GM19023 (cell line): Measurements from ENCODE around the gene SPOCK1.

Source experiments
- ATAC-seq: cut with Tn5 transposase; IDR thresholded peaks from one replicate; pipeline ENCODE4 v1.9.1; 2021; ENCODE audit warnings: mild to moderate bottlenecking, moderate library complexity; ENCODE audit not compliant: unreplicated experiment

The SPOCK1 gene

DNA sequence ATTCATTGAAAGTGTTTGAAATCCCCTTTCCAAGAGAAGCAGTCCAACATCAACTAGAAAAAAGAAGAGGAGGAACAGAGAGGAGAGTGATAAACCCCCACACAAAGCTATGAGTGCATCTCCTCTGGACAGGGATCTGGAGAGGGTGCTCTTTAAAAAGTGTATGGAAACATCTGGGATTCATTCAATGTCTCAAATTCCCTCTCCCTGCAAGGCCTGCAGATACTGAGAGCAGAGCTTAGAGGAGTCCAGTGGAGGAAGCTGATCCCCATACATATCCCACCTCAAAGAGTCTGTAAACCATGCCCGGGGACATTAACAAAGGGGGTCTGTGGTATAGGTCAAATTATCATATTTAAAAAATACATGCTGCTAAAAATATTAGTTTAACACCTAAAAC lies 2.2 kb downstream of the SPOCK1 start:
- ATAC-seq = no peak

DNA sequence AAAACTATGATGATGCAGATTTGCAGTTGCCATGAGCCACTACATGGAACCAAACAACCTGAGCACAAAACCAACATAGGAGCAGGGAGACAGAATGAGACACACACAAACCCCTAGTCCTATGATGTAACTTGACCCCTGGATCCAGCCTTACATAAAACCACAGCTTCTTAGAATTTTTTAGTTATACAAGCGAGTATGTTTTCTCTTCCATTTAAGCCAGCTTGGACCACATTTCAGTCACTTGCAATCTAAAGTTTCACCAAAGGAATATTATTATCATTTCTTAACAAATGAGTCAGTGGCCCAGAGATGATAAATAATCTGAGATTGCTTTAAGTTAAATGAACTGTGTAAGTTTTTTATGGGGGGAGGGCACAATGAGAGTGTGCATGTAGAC lies 6.8 kb downstream of the SPOCK1 start:
- ATAC-seq = no peak

- no peak for ATAC-seq
These were observed 8.0 kb downstream of the SPOCK1 start for GRCh38 chr5:137491121-137491520.

DNA sequence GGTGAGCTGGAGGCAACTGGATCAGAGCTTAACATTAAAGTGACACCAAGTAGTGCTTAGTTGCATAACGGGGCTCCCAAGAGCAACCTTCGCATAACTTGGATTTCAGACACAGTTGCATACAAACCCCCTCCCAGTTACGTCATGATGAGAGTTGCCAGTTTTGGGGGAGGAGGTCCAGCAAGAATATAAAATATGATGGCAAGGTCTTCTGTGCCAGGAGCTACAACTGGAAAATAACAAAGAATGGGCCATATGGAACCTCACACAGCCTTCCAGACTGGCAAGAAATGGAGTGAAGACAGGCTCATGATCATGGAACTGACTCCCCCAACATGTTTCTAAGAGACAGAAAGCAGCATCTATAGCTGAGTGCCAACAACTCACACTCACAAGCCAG lies 8.5 kb downstream of the SPOCK1 start:
- ATAC-seq = no peak

DNA sequence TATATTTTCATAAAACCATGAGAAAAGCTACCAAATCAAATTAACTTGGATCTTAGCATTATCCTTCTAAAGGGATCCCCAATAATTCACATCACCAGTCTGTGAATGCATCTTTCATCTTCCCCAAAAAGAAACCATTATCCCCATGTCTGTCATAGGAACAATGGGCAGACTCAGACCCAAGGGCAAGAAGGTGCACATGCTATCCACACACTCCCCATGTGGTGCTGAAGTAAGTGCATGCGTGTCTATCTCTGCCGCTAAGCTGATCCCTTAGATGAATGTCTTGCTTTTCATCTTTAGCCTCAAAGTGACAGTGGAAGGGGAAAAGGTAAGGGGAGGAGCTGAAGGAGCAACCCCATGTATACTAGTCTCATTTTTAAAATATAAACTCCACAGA lies 10.2 kb downstream of the SPOCK1 start:
- ATAC-seq = no peak

DNA sequence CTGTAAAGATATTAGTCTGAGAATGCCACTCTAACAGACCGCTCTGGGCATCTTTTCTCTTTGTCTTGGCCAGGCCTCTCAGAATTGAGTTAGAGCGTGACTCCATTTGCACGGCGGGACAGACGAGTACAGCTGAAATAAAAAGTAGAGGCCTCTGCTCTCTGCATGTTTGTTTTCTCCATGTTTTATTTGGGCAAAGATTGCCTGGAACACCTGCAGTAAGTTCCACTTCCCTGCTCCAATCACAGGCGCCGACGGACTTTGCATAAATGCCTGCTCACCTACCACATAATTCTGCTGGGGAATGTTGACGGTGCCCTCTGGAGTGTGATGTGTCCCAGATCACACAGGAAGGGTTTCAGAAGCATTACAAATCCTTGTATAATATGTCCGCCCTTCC lies 10.6 kb downstream of the SPOCK1 start:
- no peak for ATAC-seq

- ATAC-seq = no peak
These were observed 11.5 kb downstream of the SPOCK1 start for GRCh38 chr5:137487600-137487999.

DNA sequence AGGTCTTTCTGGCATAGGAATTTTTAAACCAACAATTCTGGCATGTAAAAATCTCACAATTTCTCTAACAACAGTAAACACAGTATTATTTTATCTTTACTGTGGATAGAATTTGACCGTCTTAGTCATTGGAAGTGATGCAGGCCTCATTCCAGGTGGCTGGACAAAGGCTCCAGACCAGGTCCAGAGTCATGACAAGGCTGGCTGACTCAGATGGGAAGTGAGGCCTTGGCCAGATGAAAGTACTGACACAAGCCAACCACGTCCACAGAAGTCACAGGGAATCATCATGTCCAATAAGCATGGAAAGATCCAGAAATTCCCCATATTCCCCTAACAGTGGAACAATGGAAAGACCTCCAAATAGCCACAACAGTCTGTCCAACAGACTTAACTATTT lies 12.4 kb downstream of the SPOCK1 start:
- no peak for ATAC-seq

- no peak for ATAC-seq
These were observed 17.5 kb downstream of the SPOCK1 start for GRCh38 chr5:137481596-137481995.

DNA sequence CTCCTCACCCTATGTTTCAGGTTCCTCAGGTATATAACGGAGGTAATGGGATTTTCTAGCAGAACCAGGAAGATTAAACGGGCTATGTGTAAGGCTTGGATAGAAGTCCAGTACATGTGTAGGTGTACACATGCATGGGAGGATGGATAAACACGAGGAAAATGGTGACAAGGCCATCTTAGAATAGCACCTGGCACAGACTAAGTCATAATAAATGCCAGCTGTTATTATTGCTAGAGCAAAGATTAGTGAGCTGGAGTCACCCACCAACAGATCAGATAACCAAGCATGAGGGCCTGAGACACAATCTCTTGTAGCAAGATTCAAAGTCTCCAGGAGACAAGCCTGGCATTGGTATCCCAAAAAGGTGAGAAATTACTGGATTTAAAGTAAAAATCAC lies 21.1 kb downstream of the SPOCK1 start:
- no peak for ATAC-seq

DNA sequence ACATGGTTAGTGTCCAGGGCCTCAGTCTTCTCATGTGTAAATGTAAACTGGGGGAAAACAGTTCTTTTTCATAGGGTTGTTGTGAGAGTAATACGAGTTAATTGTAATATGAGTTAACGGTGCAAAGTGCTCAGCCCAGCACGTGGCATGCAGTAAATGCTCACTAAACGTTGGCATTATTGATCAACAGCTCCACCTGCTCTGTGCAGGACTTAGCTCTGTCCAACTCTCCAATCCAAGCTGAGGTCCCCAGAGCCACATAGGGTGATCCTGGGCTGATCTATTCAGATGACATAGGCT lies 28.3 kb downstream of the SPOCK1 start:
- ATAC-seq = no peak

GRCh38 chr5:137470111-137470920 lies 28.8 kb downstream of the SPOCK1 start:
- no peak for ATAC-seq

GRCh38 chr5:137466889-137467288 lies 32.2 kb downstream of the SPOCK1 start:
- ATAC-seq = no peak

GRCh38 chr5:137465930-137466329 lies 33.2 kb downstream of the SPOCK1 start:
- no peak for ATAC-seq

DNA sequence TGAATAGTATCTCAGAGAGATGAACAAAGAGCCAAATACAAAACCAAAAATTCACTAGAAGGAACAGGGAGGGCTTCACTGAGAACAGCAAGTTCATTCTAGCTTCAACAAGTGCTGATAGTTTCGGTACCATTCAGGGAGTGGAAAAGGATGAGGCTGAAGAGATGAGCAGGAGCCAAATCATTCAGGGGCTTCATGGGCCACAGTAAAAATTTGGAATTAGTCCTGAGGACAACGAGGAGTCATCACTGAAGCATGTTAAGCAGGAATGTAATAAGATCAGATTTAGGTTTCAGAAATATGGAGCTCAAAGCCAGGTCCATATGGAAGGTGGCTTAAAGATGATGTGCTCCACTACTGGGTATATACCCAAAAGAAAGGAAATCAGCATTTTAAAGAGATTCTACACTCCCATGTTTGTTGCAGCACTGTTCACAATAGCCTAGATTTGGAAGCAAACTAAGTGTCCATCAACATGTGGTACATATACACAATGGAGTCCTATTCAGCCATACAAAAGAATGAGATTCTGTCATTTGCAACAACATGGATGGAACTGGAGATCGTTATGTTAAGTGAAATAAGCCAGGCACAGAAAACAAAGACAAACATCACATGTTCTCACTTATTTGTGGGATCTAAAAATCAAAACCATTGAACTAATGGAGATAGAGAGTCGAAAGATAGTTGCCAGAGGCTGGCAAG lies 36.2 kb downstream of the SPOCK1 start:
- no peak for ATAC-seq

DNA sequence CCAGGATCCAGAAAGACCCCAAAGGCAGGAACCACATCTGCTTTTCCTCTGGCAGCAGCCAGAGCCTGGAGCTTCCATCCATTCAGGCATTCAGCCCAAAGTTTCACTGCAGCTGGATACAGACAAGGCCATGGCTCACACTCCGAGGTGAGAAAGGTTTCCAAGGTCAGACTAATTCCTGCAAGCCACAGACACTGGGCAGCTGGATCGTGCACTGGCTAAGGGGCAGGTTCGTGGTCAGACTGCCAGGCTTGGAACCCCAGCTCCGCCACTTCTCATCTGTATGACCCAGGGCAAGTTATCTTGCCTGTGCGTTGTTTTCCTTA lies 36.9 kb downstream of the SPOCK1 start:
- ATAC-seq = no peak

- ATAC-seq = no peak
These were observed 37.5 kb downstream of the SPOCK1 start for GRCh38 chr5:137461391-137462264.

DNA sequence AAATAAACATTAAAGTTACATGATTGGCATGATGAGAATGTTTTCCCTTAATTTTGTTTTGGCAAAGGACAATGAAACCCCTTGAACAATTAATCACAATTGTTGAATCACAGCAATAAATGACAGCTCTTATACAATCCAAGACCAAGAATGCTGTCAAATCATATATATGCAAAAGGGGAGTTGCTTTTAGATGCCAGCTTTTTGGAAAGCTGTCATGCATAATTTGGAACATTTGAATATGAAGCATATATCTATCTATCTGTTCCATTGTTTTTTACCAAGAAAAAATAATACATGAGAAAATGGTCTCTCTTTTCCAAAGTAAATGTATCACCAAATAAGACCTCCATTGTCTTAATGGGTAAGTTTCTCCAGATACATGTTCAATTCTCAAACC lies 44.5 kb downstream of the SPOCK1 start:
- no peak for ATAC-seq

- no peak for ATAC-seq
These were observed 45.5 kb downstream of the SPOCK1 start for GRCh38 chr5:137453483-137454080.

- no peak for ATAC-seq
These were observed 48.4 kb downstream of the SPOCK1 start for GRCh38 chr5:137450759-137451158.

DNA sequence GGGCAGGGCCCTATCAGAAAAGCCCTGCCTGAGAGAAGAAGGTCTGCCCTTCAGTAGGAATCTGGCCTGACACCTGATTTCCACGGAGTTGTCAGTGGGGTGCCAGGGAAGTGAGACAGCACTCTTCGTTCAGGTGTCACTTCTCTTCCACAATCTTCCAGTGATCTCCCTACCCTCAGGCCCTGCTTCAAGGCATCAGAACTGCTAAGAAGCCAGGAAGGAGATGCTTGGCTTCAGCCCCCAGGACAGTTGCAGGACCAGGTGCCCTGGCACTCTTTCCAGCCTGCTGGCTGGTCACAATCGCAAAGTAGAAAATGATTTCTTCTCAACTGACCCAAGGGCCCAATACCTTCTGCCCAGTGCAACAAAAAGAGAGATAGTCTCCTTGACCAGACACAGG lies 50.3 kb downstream of the SPOCK1 start:
- ATAC-seq = no peak

GRCh38 chr5:137446615-137447014 lies 52.5 kb downstream of the SPOCK1 start:
- ATAC-seq = no peak
